ENCODE measurements around the gene SNTN.
"Not testable (repeated sequence)": the region's sequence is repeated elsewhere in the genome, so short reads cannot be mapped to it uniquely, and the experiment has no call there.

SNTN gene

GRCh38 chr3:63624941-63625560, 27.4 kb upstream of the SNTN start:
- POLR2A ChIA-PET = no interaction called here

GRCh38 chr3:63631670-63632069, 20.8 kb upstream of the SNTN start:
- no peak for DNase-seq (ENCODE audit: extremely low spot score)
- CTCF ChIA-PET = no interaction called here
- TF ChIP-seq CTBP1 (IDR thresholded peaks at IDR 0.05; ENCODE audit: borderline replicate concordance) = no peak
- TF ChIP-seq LEF1 (IDR thresholded peaks at IDR 0.05; ENCODE audit: borderline replicate concordance) = no peak
- TF ChIP-seq HDGF (IDR thresholded peaks at IDR 0.05; ENCODE audit: borderline replicate concordance) = no peak
- TF ChIP-seq FOXK2 (IDR thresholded peaks at IDR 0.05) = no peak
- TF ChIP-seq BHLHE40 (IDR thresholded peaks at IDR 0.05; ENCODE audit: borderline replicate concordance) = no peak
- no peak for TF ChIP-seq TARDBP (IDR thresholded peaks at IDR 0.05)
- POLR2A ChIA-PET = no interaction called here

More at GRCh38 chr3:63624941-63625560, 27.4 kb upstream of the SNTN start:
- CTCF ChIA-PET = no interaction called here
- DNase-seq (ENCODE audit: extremely low spot score) = no peak
- TF ChIP-seq FOXM1 (IDR thresholded peaks at IDR 0.05; ENCODE audit: borderline replicate concordance) = no peak
- no peak for TF ChIP-seq CTBP1 (IDR thresholded peaks at IDR 0.05; ENCODE audit: borderline replicate concordance)
- TF ChIP-seq HDGF (IDR thresholded peaks at IDR 0.05; ENCODE audit: borderline replicate concordance) = no peak
- no peak for TF ChIP-seq ELF4 (IDR thresholded peaks at IDR 0.05)
- no peak for TF ChIP-seq SP1 (IDR thresholded peaks at IDR 0.05)
- no peak for TF ChIP-seq FOXK2 (IDR thresholded peaks at IDR 0.05)
- TF ChIP-seq SUZ12 (IDR thresholded peaks at IDR 0.05) = no peak
- TF ChIP-seq BHLHE40 (IDR thresholded peaks at IDR 0.05; ENCODE audit: borderline replicate concordance) = no peak
- no peak for TF ChIP-seq PKNOX1 (IDR thresholded peaks at IDR 0.05)
- TF ChIP-seq ARNT (IDR thresholded peaks at IDR 0.05) = no peak
- no peak for TF ChIP-seq FOXA1 (IDR thresholded peaks at IDR 0.05)
- TF ChIP-seq L3MBTL2 (conservative IDR thresholded peaks at IDR 0.05) = no peak
- no peak for TF ChIP-seq NFRKB (IDR thresholded peaks at IDR 0.05)
- TF ChIP-seq ZNF384 (IDR thresholded peaks at IDR 0.05) = no peak
- no peak for TF ChIP-seq LEF1 (IDR thresholded peaks at IDR 0.05; ENCODE audit: borderline replicate concordance)
- TF ChIP-seq TARDBP (IDR thresholded peaks at IDR 0.05) = no peak

- ChIA-PET POLR2A (no interaction called here), CTCF (interaction anchor here (0.6 kb wide), 1 partner anchor 20 kb away, joined by 4 read pairs; no protein-coding TSS in a partner anchor)
- TF ChIP-seq HDGF (IDR thresholded peaks at IDR 0.05; ENCODE audit: borderline replicate concordance) = no peak
- TF ChIP-seq BHLHE40 (IDR thresholded peaks at IDR 0.05; ENCODE audit: borderline replicate concordance) = no peak
- no peak for TF ChIP-seq PKNOX1 (IDR thresholded peaks at IDR 0.05)
- no peak for TF ChIP-seq SUZ12 (IDR thresholded peaks at IDR 0.05)
- TF ChIP-seq FOXA1 (IDR thresholded peaks at IDR 0.05) = no peak
- no peak for TF ChIP-seq L3MBTL2 (conservative IDR thresholded peaks at IDR 0.05)
- TF ChIP-seq ELF4 (IDR thresholded peaks at IDR 0.05) = no peak
- TF ChIP-seq FOXK2 (IDR thresholded peaks at IDR 0.05) = no peak
- no peak for TF ChIP-seq LEF1 (IDR thresholded peaks at IDR 0.05; ENCODE audit: borderline replicate concordance)
- DNase-seq (ENCODE audit: extremely low spot score) = no peak
These were observed 17.3 kb upstream of the SNTN start for GRCh38 chr3:63635186-63635585.

GRCh38 chr3:63639806-63640205, 12.7 kb upstream of the SNTN start:
- ChIA-PET CTCF (no interaction called here), POLR2A (no interaction called here)
- TF ChIP-seq FOXA1 (IDR thresholded peaks at IDR 0.05) (no peak), BHLHE40 (IDR thresholded peaks at IDR 0.05; ENCODE audit: borderline replicate concordance) (no peak), NFRKB (IDR thresholded peaks at IDR 0.05) (no peak), SUZ12 (IDR thresholded peaks at IDR 0.05) (no peak)
- no peak for DNase-seq (ENCODE audit: extremely low spot score)

- TF ChIP-seq FOXA1 (IDR thresholded peaks at IDR 0.05) (no peak), BHLHE40 (IDR thresholded peaks at IDR 0.05; ENCODE audit: borderline replicate concordance) (no peak), SP1 (IDR thresholded peaks at IDR 0.05) (no peak), NFRKB (IDR thresholded peaks at IDR 0.05) (no peak), ZNF384 (IDR thresholded peaks at IDR 0.05) (no peak), SUZ12 (IDR thresholded peaks at IDR 0.05) (no peak), ARNT (IDR thresholded peaks at IDR 0.05) (no peak), L3MBTL2 (conservative IDR thresholded peaks at IDR 0.05) (no peak), HDGF (IDR thresholded peaks at IDR 0.05; ENCODE audit: borderline replicate concordance) (no peak), TARDBP (IDR thresholded peaks at IDR 0.05) (no peak), LEF1 (IDR thresholded peaks at IDR 0.05; ENCODE audit: borderline replicate concordance) (no peak), ELF4 (IDR thresholded peaks at IDR 0.05) (no peak), FOXM1 (IDR thresholded peaks at IDR 0.05; ENCODE audit: borderline replicate concordance) (no peak), FOXK2 (IDR thresholded peaks at IDR 0.05) (no peak), CTBP1 (IDR thresholded peaks at IDR 0.05; ENCODE audit: borderline replicate concordance) (no peak), PKNOX1 (IDR thresholded peaks at IDR 0.05) (no peak)
- POLR2A ChIA-PET = no interaction called here
- no peak for DNase-seq (ENCODE audit: extremely low spot score)
- CTCF ChIA-PET = no interaction called here
These were observed 10.0 kb upstream of the SNTN start for GRCh38 chr3:63642488-63642887.

- no peak for DNase-seq (ENCODE audit: extremely low spot score)
- POLR2A ChIA-PET = no interaction called here
- CTCF ChIA-PET = interaction anchor here (0.6 kb wide), 2 partner anchors 64 to 178 kb away, joined by 4 to 5 read pairs; no protein-coding TSS in a partner anchor
- TF ChIP-seq L3MBTL2 (conservative IDR thresholded peaks at IDR 0.05) (no peak), FOXK2 (IDR thresholded peaks at IDR 0.05) (no peak), LEF1 (IDR thresholded peaks at IDR 0.05; ENCODE audit: borderline replicate concordance) (no peak), ARNT (IDR thresholded peaks at IDR 0.05) (no peak), SUZ12 (IDR thresholded peaks at IDR 0.05) (no peak), FOXM1 (IDR thresholded peaks at IDR 0.05; ENCODE audit: borderline replicate concordance) (no peak), NFRKB (IDR thresholded peaks at IDR 0.05) (no peak), CTBP1 (IDR thresholded peaks at IDR 0.05; ENCODE audit: borderline replicate concordance) (no peak), ELF4 (IDR thresholded peaks at IDR 0.05) (no peak), SP1 (IDR thresholded peaks at IDR 0.05) (no peak), TARDBP (IDR thresholded peaks at IDR 0.05) (no peak), PKNOX1 (IDR thresholded peaks at IDR 0.05) (no peak), ZNF384 (IDR thresholded peaks at IDR 0.05) (no peak), FOXA1 (IDR thresholded peaks at IDR 0.05) (no peak), HDGF (IDR thresholded peaks at IDR 0.05; ENCODE audit: borderline replicate concordance) (no peak)
These were observed 8.2 kb upstream of the SNTN start for GRCh38 chr3:63644212-63644797.

GRCh38 chr3:63644928-63645781, 7.3 kb upstream of the SNTN start:
- DNase-seq (ENCODE audit: extremely low spot score); POLR2A ChIA-PET: not testable (repeated sequence)
- CTCF ChIA-PET = interaction anchor here (0.6 kb wide), 1 partner anchor 121 kb away, joined by 3 read pairs; no protein-coding TSS in a partner anchor
